ENCODE results near the gene ATP1A3.

GRCh38 chr19:41999071-41999877 is 5.2 kb upstream of the ATP1A3 start:
- TF ChIP-seq, protein P1, sequence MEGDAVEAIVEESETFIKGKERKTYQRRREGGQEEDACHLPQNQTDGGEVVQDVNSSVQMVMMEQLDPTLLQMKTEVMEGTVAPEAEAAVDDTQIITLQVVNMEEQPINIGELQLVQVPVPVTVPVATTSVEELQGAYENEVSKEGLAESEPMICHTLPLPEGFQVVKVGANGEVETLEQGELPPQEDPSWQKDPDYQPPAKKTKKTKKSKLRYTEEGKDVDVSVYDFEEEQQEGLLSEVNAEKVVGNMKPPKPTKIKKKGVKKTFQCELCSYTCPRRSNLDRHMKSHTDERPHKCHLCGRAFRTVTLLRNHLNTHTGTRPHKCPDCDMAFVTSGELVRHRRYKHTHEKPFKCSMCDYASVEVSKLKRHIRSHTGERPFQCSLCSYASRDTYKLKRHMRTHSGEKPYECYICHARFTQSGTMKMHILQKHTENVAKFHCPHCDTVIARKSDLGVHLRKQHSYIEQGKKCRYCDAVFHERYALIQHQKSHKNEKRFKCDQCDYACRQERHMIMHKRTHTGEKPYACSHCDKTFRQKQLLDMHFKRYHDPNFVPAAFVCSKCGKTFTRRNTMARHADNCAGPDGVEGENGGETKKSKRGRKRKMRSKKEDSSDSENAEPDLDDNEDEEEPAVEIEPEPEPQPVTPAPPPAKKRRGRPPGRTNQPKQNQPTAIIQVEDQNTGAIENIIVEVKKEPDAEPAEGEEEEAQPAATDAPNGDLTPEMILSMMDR (IDR thresholded peaks at IDR 0.05), result no peak
- no peak for TF ChIP-seq POLR2A (IDR thresholded peaks at IDR 0.05)

All from thyroid gland (tissue), 4 donors.